GM21786 (cell line): ENCODE measurements around the gene MC1R.
"Not testable (repeated sequence)": the region's sequence is repeated elsewhere in the genome, so short reads cannot be mapped to it uniquely, and the experiment has no call there.

ENCODE experiments used
- ATAC-seq: cut with Tn5 transposase; IDR thresholded peaks from one replicate; pipeline ENCODE4 v1.9.1; 2021; ENCODE audit not compliant: unreplicated experiment

Gene MC1R

GRCh38 chr16:89913408-89914387 lies 5.0 kb upstream of the MC1R start:
- ATAC-seq: no peak

GRCh38 chr16:89914642-89915285 lies 3.9 kb upstream of the MC1R start:
- not testable (repeated sequence) for ATAC-seq

GRCh38 chr16:89915303-89916232 lies 3.1 kb upstream of the MC1R start:
- ATAC-seq: no peak

DNA sequence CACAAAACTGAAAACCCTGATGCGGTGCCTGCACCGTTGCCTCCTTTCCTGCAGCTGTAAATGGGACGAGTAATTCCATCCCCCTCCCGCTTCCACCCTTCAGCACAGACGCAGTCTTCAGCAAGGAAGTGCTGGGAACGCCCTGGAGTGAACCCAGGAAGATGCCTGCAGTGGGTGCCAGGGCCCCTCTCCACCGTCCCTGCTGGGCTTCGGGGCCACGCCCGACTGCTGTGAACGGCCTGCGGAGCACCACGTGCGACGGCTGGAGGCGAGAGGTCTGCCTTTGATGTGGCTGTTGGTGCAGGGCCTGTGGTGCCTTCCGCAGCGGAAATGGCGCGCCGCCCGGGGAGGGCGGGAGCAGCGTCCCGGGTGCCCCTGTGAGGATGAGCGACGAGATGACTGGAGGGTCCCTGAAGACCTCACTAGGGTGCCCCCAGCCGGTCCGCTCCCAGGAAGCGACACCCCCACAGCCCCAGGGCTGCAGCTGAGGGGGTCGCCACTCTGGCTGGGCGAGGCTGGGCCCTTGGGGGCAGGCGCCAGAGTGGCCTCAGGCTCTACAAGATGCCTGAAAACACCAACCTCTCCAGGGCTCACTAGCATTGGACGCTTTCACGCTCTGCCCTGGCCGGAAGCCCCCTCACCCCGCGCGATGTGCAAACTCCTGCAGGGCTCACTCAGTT lies 749 bp upstream of the MC1R start:
- ATAC-seq: peak; percentile 73

- no peak for ATAC-seq
Measured at GRCh38 chr16:89919535-89920406, 1.1 kb downstream of the MC1R start.

- ATAC-seq: no peak
Measured at GRCh38 chr16:89920723-89921122, 2.1 kb downstream of the MC1R start.

DNA sequence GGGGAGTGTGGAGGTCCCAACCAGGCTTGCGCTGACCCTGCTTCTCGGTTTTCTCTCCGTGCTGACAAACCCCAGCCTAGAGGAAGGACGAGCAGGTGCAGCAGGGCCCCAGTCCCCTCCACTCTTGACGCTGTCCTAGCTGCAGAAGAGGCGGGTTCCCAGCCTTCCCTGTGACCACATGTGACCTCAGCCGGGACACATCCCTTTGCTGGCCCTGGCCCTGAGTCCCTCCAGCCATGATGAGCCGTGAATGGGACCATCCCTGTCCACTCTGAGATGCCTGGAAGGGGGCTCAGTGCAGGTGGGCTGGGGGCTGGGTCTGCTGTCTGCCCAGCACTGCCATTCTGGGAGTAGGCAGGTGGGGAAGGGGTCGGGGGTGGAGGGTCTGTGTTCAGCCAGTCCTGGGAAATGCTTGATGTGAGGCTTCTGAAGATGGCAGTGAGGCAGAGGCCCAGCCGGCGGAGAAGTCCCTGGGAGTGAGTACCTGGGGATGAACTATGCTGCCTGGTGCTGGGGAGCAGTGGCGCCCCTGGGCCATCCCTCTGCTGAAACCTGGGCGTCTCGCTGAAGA lies 2.6 kb downstream of the MC1R start:
- no peak for ATAC-seq

- ATAC-seq: no peak
Measured at GRCh38 chr16:89921702-89922476, 3.2 kb downstream of the MC1R start.

DNA sequence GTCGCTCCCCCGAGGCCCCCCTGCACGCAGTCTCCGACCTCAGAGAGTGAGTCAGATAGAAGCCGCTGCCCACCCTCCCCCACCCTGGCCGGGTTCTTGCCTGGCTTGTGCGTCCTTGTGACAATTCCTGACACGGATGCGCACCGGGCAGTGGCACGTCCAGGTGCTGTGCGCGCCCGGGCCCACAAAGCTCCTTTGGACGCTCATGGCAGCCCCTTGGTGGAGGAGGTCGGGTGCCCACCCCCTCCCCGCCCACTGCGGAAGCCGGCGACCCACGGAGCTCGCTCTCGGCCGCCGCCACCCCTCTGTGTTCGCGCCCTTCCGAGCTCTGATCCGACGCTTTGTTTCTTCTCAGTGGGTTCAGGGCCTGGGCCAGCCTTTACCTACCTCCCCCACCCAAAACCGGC lies 3.8 kb downstream of the MC1R start:
- ATAC-seq: no peak

- no peak for ATAC-seq
Measured at GRCh38 chr16:89922884-89923639, 4.4 kb downstream of the MC1R start, which contains the start of gene TUBB3. TUBB3 (plus strand) TSS chr16:89923342; CDS start chr16:89923402, 60 bp downstream.

- no peak for ATAC-seq
Measured at GRCh38 chr16:89923640-89924296, 5.1 kb downstream of the MC1R start.

DNA sequence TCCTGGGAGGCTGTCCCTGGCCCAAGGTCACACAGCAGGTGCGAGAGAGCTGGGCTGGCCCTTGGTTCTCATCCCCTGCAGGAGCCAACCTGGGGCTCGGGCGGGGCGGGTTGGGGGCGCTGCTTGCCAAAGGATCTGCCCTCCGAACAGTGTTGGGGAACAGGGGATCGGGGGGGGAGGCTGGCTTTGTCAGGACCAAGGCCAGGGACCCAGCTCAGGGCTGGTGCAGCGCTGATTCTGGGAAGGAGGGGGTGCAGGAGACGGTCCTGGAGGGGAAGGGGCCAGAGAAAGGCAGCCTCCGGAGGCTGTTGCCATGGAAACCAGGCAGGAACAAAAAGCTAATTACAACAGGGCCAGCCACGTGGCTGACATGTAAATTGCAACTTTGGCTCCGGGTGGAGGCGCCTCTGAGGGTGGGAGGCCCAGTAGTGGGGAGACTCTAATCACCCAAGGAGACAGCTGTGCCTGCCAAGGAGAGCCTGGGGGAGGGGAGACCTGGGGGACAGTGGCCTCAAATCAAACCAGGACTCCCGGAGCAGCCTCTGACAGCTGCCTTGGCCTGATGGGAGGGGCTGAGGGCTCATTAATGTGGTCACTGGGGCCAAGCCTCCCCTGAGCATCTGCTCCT lies 5.7 kb downstream of the MC1R start:
- no peak for ATAC-seq

DNA sequence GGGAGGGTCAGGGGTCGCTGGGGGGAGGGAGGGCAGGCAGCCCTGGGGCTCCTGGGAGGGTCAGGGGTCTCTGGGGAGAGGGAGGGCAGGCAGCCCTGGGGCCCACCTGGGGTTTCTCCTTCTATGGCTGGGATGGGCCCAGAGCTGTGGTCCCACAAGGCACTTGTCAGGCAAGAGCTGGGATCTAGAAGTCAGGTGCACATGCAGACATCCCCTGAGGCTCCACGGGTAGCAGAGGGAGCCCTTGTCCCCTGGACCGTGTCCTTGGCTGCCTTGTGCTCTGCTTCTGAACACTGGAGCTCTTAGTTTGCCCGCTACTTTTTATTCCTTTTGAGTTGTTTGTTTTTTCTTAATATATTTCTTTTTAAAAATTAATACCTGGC lies 6.3 kb downstream of the MC1R start:
- ATAC-seq: no peak

DNA sequence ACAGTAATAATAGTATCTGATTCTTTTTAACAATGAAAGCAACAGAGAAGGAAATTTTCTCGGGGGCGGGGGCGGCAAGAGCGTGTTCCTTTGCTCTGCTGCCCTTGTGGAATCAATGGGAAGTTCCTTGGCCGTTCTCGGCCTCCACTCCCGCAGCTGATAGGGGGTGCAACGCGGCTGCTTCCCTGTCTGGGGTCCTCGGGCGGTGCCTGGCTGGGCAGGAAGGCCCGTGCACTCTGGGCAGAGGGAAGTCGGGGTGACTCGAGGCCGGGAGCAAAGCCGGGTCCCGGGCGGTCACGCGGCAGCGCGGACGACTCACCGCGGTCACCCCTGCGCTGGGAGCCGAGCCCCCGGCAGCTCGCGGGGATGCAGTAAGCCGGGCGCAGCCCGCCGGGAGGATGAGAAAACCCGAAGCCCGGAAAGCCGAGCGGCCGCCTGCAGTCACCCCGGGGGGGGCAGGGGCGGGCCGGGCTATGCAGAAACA lies 7.0 kb downstream of the MC1R start:
- ATAC-seq: no peak

GRCh38 chr16:89931305-89931896 lies 12.7 kb downstream of the MC1R start:
- ATAC-seq: no peak

DNA sequence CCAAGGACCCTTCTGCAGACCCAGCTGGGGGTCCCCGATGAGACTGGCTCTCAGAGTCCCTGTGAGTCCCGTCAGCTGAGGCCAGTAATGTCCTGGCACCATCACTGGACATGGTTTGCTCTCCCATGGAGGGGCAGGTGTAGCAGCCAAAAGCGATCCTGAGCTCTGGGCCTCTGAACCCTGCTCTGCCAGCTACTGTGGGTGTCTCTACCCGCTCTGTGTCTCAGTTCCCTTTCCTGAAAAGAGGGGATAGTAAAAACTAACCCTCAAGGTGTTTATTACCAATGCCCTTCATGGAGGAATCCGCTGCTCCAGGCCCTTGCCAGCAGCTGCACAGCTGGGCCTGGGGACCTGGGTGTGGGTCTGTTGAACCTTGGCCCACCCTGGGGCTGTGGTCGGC lies 13.3 kb downstream of the MC1R start:
- no peak for ATAC-seq
